ENCODE measurements around the gene NDUFA13.
"Not testable (repeated sequence)": the region's sequence is repeated elsewhere in the genome, so short reads cannot be mapped to it uniquely, and the experiment has no call there.

The NDUFA13 gene

DNA sequence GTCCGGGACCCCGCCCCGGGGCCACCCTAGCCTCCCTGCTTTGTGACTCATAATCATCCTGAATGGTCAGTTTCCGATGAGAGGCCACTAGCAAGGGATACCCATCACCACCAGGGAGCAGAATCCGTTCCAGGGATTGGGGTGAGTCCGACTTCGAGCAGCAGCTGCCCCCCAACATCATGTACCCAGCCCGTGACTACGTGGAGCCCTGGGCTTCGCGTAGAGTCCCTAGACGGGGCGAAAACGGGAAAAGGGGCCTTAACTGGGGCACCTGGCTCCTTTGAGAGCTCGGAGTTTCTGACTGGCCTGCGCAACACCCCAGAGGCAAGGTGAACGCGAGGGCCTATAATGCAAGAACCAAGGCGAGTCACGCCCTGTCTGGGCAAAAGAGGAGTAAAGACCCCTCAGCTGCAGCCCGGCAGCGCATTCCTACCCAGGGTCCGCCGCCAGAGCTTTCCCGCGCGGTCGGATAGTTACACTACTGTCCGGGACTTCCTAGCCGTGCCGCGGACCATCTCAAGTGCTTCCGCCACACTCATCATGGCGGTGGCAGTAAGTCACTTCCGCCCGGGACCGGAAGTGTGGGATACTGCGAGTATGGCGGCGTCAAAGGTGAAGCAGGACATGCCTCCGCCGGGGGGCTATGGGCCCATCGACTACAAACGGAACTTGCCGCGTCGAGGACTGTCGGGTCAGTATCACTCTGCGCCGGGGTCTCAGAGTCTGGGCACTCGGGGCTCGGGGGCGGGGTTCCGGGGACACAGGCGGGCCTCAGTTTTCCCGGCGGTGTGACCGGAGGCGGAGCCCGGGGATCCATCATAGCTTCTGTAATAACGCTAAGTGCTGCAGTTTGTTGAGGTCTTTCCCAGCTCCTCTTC lies at the start of gene NDUFA13:
Gene NDUFA13 (plus strand): TSS at position 584 of the 878 bp plus-strand sequence. CDS start 14 bp downstream, at position 598.
- peak; percentile 95 for DNase-seq (ENCODE audit: extremely low spot score)
- TF ChIP-seq, protein P1, sequence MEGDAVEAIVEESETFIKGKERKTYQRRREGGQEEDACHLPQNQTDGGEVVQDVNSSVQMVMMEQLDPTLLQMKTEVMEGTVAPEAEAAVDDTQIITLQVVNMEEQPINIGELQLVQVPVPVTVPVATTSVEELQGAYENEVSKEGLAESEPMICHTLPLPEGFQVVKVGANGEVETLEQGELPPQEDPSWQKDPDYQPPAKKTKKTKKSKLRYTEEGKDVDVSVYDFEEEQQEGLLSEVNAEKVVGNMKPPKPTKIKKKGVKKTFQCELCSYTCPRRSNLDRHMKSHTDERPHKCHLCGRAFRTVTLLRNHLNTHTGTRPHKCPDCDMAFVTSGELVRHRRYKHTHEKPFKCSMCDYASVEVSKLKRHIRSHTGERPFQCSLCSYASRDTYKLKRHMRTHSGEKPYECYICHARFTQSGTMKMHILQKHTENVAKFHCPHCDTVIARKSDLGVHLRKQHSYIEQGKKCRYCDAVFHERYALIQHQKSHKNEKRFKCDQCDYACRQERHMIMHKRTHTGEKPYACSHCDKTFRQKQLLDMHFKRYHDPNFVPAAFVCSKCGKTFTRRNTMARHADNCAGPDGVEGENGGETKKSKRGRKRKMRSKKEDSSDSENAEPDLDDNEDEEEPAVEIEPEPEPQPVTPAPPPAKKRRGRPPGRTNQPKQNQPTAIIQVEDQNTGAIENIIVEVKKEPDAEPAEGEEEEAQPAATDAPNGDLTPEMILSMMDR (IDR thresholded peaks at IDR 0.05; ENCODE audit: control extremely low read depth, extremely low read depth, low read depth, missing control alignments): no peak
- POLR2A ChIA-PET: interaction anchor here (0.6 kb wide), 1 partner anchor 197 kb away, joined by 5 read pairs; no protein-coding TSS in a partner anchor
- CTCF ChIA-PET: interaction anchor here (1.0 to 2.3 kb wide), 7 partner anchors 9 to 154 kb away, joined by 3 to 7 read pairs (median 4); partner anchors contain the start of gene GMIP

- CTCF ChIA-PET: no interaction called here
- TF ChIP-seq, protein P1 (IDR thresholded peaks at IDR 0.05; ENCODE audit: control extremely low read depth, extremely low read depth, low read depth, missing control alignments): no peak
- DNase-seq (ENCODE audit: extremely low spot score): no peak
- POLR2A ChIA-PET: no interaction called here
These were observed 47.5 kb upstream of the NDUFA13 start for GRCh38 chr19:19468424-19469050.

GRCh38 chr19:19470579-19470978 lies 45.4 kb upstream of the NDUFA13 start:
- ChIA-PET POLR2A (interaction anchor here (0.7 kb wide), 1 partner anchor 105 kb away, joined by 3 read pairs; no protein-coding TSS in a partner anchor), CTCF (interaction anchor here (0.9 to 2.2 kb wide), 3 partner anchors 13 to 66 kb away, joined by 3 to 7 read pairs (median 4); partner anchors contain the start of gene GATAD2A)
- no peak for DNase-seq (ENCODE audit: extremely low spot score)
- TF ChIP-seq, protein P1 (IDR thresholded peaks at IDR 0.05; ENCODE audit: control extremely low read depth, extremely low read depth, low read depth, missing control alignments): no peak

DNA sequence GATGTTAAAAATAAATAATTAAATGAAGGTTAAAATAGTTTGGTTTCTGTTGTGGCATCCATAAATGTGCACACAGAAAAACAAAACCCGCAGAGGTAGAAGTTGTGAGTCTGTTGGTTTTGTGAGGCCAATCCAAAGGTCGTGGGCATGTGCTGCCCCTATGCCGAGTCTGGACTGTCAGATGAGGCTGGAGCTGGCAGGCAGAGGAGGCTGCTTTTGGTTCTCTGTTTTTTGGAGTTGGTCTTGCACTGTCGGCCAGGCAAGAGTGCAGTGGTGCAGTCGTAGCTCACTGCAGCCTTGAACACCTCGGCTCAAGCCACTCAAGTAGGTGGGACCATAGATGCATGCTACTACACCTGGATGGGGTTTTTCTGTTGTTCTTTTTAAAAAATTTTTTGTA lies 44.3 kb upstream of the NDUFA13 start:
- CTCF ChIA-PET: interaction anchor here (1.1 to 2.8 kb wide), 3 partner anchors 12 to 19 kb away, joined by 5 to 8 read pairs (median 7); no protein-coding TSS in a partner anchor
- POLR2A ChIA-PET: interaction anchor here (0.6 kb wide), 1 partner anchor 41 kb away, joined by 4 read pairs; no protein-coding TSS in a partner anchor
- no peak for DNase-seq (ENCODE audit: extremely low spot score)
- TF ChIP-seq, protein P1 (IDR thresholded peaks at IDR 0.05; ENCODE audit: control extremely low read depth, extremely low read depth, low read depth, missing control alignments): no peak

- ChIA-PET CTCF (interaction anchor here (1.1 to 2.8 kb wide), 2 partner anchors 12 to 19 kb away, joined by 5 to 8 read pairs; no protein-coding TSS in a partner anchor), POLR2A (interaction anchor here (0.6 kb wide), 1 partner anchor 41 kb away, joined by 4 read pairs; no protein-coding TSS in a partner anchor)
- DNase-seq (ENCODE audit: extremely low spot score): not testable (repeated sequence)
These were observed 43.9 kb upstream of the NDUFA13 start for GRCh38 chr19:19472106-19472505.

DNA sequence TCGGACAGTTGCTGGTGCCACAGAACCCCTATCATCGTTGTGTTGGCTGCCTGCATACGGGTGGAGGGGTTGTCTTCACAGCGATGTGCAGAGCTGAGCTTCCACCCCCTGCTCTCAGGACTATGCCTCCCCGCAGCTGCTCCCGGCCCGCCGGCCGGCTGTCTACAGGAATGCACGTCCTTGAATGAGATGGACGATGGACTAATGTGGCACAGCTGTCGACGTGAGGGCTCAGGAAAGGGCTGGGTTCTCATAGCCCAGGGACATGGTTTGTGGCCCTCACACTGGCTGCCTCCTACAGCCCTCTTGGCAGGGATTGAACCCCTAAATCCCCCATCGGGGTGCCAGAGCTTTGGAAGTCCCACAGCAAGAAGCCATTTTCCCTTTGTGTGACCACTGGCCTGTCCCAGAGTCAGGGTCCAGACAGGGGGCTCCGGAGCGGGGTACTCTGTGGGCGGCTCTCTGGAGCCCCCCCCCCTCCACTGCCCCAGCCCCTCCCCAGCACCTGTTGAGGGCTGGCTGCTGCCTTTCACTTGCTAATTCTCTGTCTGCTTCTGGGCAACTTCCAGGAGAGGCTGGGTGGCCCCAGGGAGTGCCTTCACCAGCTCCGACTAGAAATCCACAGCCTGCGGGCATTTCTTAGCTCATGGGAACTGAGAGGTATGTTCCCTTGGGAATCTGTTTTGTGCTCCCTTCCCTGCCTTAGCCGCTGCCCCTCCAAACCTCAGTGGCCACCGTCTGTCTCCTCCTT lies 40.8 kb upstream of the NDUFA13 start:
- DNase-seq (ENCODE audit: extremely low spot score): no peak
- POLR2A ChIA-PET: no interaction called here
- CTCF ChIA-PET: interaction anchor here (1.0 to 3.0 kb wide), 5 partner anchors 13 to 111 kb away, joined by 3 to 9 read pairs (median 4); partner anchors contain the start of gene GATAD2A
- TF ChIP-seq, protein P1 (IDR thresholded peaks at IDR 0.05; ENCODE audit: control extremely low read depth, extremely low read depth, low read depth, missing control alignments): no peak
